Stimulated activated memory B cell treated with anti-CD40 and anti-IgM and Interleukin-4, amounts not matched to agents 10 μg/mL and 1 μg/mL and 100 μg/mL, for 72 hours (primary cell): ENCODE results near the gene VEPH1.
A peak's percentile ranks its signal among the peaks of the same experiment; 100 is the strongest.

Source experiments
- ATAC-seq: fragments of 150-1000 bp; cut with Tn5 transposase; 2 replicates; pipeline ENCODE4 v1.10.0; 2021
- H3K27ac Mint-ChIP-seq: one replicate; pipeline ENCODE4 v1.8.0; 2022; ENCODE audit warnings: mild to moderate bottlenecking, mixed read lengths
- H3K27me3 Mint-ChIP-seq: one replicate; pipeline ENCODE4 v1.8.0; 2022; ENCODE audit warnings: mixed read lengths
- H3K36me3 Mint-ChIP-seq: one replicate; pipeline ENCODE4 v1.8.0; 2022; ENCODE audit warnings: mixed read lengths
- H3K4me1 Mint-ChIP-seq: one replicate; pipeline ENCODE4 v1.8.0; 2022; ENCODE audit warnings: mixed read lengths
- H3K4me3 Mint-ChIP-seq: one replicate; pipeline ENCODE4 v1.8.0; 2022; ENCODE audit warnings: mild to moderate bottlenecking, moderate library complexity, mixed read lengths
- H3K9me3 Mint-ChIP-seq: one replicate; pipeline ENCODE4 v1.8.0; 2022; ENCODE audit warnings: mixed read lengths

The VEPH1 gene

DNA sequence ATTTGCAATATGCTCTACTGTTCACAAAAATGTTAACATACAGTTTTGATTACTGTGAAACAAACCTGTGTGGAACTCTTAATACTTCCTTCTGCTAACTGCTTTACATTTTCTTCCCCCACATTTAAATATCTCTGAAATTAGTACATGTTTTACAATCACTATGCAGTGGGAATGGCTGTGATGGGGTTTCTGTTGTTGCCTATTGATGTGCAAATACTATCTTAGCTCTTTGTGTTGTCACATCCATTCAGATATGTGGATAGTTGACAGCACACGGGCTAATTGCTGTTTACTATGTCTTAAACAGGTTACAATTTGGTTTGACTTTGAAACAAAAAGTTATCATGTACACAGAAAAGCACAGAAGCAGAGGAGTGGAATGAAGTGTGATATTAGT, 247.4 kb downstream of the VEPH1 start:
- Mint-ChIP-seq H3K27ac (no peak overlapping the region), H3K36me3 (peaks cover 4% of the 10 kb centered on the region), H3K4me3 (no peak overlapping the region), H3K9me3 (peaks cover 3% of the 10 kb centered on the region), H3K27me3 (no peaks in the 10 kb centered on the region), H3K4me1 (no peaks in the 10 kb centered on the region)
- ATAC-seq: no peak

GRCh38 chr3:157251685-157252084, 251.5 kb downstream of the VEPH1 start:
- peaks cover 6% of the 10 kb centered on the region for H3K36me3 Mint-ChIP-seq
- H3K9me3 Mint-ChIP-seq: peaks cover 3% of the 10 kb centered on the region
- H3K4me3 Mint-ChIP-seq: no peak overlapping the region
- no peak for ATAC-seq
- H3K27me3 Mint-ChIP-seq: no peaks in the 10 kb centered on the region
- no peaks in the 10 kb centered on the region for H3K4me1 Mint-ChIP-seq
- no peak overlapping the region for H3K27ac Mint-ChIP-seq

GRCh38 chr3:157249606-157250005, 253.6 kb downstream of the VEPH1 start:
- peaks cover 3% of the 10 kb centered on the region for H3K9me3 Mint-ChIP-seq
- no peak for ATAC-seq
- H3K4me3 Mint-ChIP-seq: no peak overlapping the region
- H3K27ac Mint-ChIP-seq: no peak overlapping the region
- no peaks in the 10 kb centered on the region for H3K4me1 Mint-ChIP-seq
- H3K36me3 Mint-ChIP-seq: peaks cover 6% of the 10 kb centered on the region
- H3K27me3 Mint-ChIP-seq: no peaks in the 10 kb centered on the region

DNA sequence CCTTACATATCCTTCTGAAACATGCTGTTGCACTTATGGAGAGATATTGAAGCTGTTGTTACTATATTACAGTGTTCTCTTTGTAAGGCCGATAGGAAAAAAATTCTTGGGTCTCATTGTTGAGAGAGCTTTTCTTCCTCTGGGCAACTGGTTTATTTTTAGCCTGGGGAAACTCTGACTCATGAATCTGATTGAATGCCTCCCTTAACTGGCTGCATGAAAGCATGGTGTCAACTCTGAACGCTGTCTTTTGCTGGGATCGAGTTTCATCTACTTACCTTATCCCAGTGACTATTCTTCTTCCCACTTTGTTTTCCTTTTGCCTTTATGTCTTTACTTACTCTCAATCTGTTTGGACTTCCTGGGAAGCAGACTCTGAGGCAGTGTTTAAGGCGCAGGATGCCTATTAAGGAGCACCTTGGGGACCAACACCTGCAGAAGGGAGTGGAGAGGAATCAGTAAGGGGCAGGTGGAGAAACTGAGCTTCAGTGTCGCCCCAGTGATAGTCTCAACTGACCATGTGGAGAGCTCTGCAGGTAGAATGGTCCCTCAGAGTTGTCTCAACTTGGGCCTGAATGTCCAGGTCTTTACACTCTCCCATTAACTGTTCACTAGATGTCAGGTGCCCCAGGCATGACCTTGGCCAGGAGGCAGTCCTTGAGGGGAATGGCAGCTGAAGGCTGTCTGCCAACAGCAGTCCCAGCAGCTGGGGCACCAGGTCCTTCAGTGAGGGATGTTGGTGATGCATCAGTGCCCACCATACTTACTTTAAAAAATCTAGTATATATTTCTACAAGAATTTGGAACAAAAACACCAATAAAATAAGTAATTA, 254.4 kb downstream of the VEPH1 start:
- no peaks in the 10 kb centered on the region for H3K27me3 Mint-ChIP-seq
- H3K27ac Mint-ChIP-seq: no peak overlapping the region
- ATAC-seq: peak; percentile 20
- no peaks in the 10 kb centered on the region for H3K4me1 Mint-ChIP-seq
- H3K9me3 Mint-ChIP-seq: peaks cover 3% of the 10 kb centered on the region
- peaks cover 6% of the 10 kb centered on the region for H3K36me3 Mint-ChIP-seq
- no peak overlapping the region for H3K4me3 Mint-ChIP-seq

GRCh38 chr3:157247391-157247790, 255.8 kb downstream of the VEPH1 start:
- Mint-ChIP-seq H3K27ac (no peak overlapping the region), H3K27me3 (no peaks in the 10 kb centered on the region), H3K4me1 (no peaks in the 10 kb centered on the region), H3K9me3 (peaks cover 3% of the 10 kb centered on the region), H3K36me3 (peaks cover 6% of the 10 kb centered on the region), H3K4me3 (no peak overlapping the region)
- ATAC-seq: no peak

DNA sequence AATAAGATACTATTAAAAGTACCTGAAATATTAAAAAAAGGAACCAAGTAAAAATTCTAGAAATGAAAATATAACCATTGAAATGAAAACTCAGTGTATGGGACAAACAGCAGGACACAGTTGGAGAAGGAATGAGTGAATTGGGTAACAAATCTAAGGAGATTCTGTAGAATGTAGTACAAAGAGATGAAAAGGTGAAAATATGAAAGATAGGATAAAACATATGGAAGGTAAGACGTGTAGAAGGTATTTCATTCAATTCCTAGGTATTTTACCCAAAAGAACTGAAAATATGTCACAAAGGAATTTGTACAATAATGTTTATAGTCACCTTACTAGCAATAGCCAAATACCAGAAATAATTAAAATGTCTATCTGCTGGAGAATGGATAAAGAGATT, 260.4 kb downstream of the VEPH1 start:
- Mint-ChIP-seq H3K27me3 (peaks cover 5% of the 10 kb centered on the region), H3K4me1 (peaks cover 7% of the 10 kb centered on the region), H3K36me3 (no peaks in the 10 kb centered on the region), H3K27ac (no peak overlapping the region), H3K9me3 (no peaks in the 10 kb centered on the region), H3K4me3 (no peak overlapping the region)
- ATAC-seq: no peak

DNA sequence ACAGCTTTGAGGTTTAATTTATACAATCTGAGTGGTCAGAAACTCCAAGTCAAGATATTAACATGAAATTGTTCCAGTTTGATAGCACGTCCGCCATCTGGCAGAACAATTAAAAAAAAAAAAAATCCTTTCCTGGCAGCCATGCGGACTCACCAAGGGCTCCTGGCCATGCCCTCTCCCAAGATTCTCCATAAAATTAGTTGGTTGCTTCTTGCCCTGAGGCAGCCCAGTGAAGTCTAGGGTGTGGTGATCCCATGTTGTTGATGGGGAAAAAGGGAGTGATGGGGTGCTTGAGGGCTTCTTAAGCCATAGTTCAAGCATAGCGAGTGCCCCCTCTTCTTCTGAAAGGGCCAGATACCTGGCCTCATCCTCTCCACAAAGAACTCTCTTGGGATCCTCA, 261.6 kb downstream of the VEPH1 start:
- ATAC-seq: no peak
- no peaks in the 10 kb centered on the region for H3K36me3 Mint-ChIP-seq
- peaks cover 7% of the 10 kb centered on the region for H3K4me1 Mint-ChIP-seq
- H3K9me3 Mint-ChIP-seq: no peaks in the 10 kb centered on the region
- no peak overlapping the region for H3K4me3 Mint-ChIP-seq
- H3K27ac Mint-ChIP-seq: no peak overlapping the region
- H3K27me3 Mint-ChIP-seq: peaks cover 5% of the 10 kb centered on the region

DNA sequence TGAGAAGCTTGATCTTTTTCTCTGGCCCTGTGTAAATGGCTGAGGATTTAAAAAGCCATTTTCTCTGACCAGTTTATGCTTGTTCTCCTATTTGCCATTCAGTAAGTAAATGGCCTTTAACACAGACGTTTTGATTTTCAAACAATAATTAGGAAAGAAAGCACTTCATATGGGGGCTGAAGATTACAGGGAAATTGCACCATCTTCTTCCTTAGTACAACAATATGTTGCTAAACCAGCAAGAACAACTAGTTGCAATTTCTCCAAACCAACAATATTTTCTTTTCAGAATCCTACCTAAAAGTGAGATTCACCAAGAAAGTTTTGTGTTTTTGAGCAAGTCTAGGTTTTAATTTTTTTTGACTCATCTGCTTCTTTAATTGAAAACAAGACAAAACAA, 262.8 kb downstream of the VEPH1 start:
- peaks cover 7% of the 10 kb centered on the region for H3K4me1 Mint-ChIP-seq
- H3K27ac Mint-ChIP-seq: no peak overlapping the region
- peaks cover 5% of the 10 kb centered on the region for H3K27me3 Mint-ChIP-seq
- no peaks in the 10 kb centered on the region for H3K36me3 Mint-ChIP-seq
- no peak for ATAC-seq
- H3K4me3 Mint-ChIP-seq: no peak overlapping the region
- H3K9me3 Mint-ChIP-seq: no peaks in the 10 kb centered on the region

GRCh38 chr3:157239082-157239704, 264.0 kb downstream of the VEPH1 start:
- peaks cover 7% of the 10 kb centered on the region for H3K4me1 Mint-ChIP-seq
- no peaks in the 10 kb centered on the region for H3K36me3 Mint-ChIP-seq
- peak; percentile 97 for ATAC-seq
- H3K4me3 Mint-ChIP-seq: no peak overlapping the region
- no peak overlapping the region for H3K27ac Mint-ChIP-seq
- no peaks in the 10 kb centered on the region for H3K9me3 Mint-ChIP-seq
- peaks cover 5% of the 10 kb centered on the region for H3K27me3 Mint-ChIP-seq

DNA sequence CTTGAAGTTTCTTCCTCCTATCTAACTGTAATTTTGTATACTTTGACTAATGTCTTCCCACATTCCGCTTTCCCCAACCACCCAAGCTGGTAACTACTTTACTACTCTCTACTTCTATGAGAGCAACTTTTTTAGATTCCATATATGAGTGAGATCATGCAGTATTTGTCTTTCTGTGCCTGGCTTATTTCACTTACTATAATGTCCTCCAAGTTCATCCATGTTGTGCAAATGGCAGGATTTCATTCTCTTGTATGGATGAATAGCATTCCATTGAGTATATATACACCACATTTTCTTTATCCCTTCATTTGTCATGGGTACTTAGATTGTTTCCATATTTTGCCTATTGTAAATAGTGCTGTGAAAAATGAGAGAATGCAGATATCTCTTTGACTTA, 264.8 kb downstream of the VEPH1 start:
- Mint-ChIP-seq H3K27me3 (peaks cover 5% of the 10 kb centered on the region), H3K27ac (no peak overlapping the region), H3K4me3 (no peak overlapping the region), H3K4me1 (peaks cover 7% of the 10 kb centered on the region), H3K36me3 (no peaks in the 10 kb centered on the region), H3K9me3 (no peaks in the 10 kb centered on the region)
- ATAC-seq: no peak

DNA sequence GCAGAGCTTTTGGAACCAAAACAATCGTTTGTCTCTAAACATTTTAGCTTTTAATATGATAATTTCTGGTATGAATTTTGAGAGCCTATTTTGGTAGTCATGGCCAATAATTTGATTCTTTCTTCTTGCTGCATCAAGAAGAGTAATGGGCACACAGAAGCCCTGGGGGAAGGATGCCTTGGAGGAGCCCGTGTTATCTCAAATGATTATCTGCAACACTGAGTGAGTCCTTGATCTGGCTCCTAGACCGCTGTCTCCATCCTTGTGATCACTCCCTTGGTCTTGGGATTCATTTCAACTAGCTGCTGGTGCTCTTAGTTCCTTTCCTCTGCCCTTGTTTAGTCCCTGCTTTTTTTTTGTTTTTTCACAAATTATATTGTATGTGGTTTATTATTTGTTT, 265.3 kb downstream of the VEPH1 start:
- no peak for ATAC-seq

GRCh38 chr3:157235291-157235690, 267.9 kb downstream of the VEPH1 start:
- no peak overlapping the region for H3K27ac Mint-ChIP-seq
- peaks cover 7% of the 10 kb centered on the region for H3K4me1 Mint-ChIP-seq
- no peak for ATAC-seq
- H3K27me3 Mint-ChIP-seq: peaks cover 5% of the 10 kb centered on the region
- no peaks in the 10 kb centered on the region for H3K9me3 Mint-ChIP-seq
- no peaks in the 10 kb centered on the region for H3K36me3 Mint-ChIP-seq
- no peak overlapping the region for H3K4me3 Mint-ChIP-seq

More for the DNA sequence above, 265.3 kb downstream of the VEPH1 start:
- Mint-ChIP-seq H3K36me3 (no peaks in the 10 kb centered on the region), H3K27ac (no peak overlapping the region), H3K4me1 (peaks cover 7% of the 10 kb centered on the region), H3K4me3 (no peak overlapping the region), H3K27me3 (peaks cover 5% of the 10 kb centered on the region), H3K9me3 (no peaks in the 10 kb centered on the region)

- ATAC-seq: no peak
- Mint-ChIP-seq H3K9me3 (no peaks in the 10 kb centered on the region), H3K27ac (no peak overlapping the region), H3K4me3 (no peak overlapping the region), H3K4me1 (peaks cover 2% of the 10 kb centered on the region), H3K27me3 (no peaks in the 10 kb centered on the region), H3K36me3 (no peaks in the 10 kb centered on the region)
Measured at GRCh38 chr3:157233923-157234322, 269.3 kb downstream of the VEPH1 start.

DNA sequence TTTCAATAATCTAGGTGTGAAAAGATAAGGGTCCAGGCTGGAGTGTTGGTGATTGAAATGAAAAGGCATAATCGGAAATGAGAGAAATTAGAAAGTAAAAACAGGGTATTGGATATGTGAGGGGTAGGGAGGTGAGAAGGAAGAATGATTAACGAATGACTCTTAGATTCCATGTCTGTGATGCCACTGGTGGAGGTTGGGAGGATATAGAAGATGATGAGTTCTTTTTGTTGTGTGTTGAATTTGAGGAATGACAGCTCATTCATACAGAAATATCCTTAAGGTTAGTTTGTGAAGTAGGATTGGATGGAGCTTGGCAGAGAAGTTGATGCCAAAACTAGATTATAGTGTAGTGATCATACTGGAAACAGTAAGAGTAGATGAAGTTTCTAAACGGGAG, 271.1 kb downstream of the VEPH1 start:
- H3K4me1 Mint-ChIP-seq: no peaks in the 10 kb centered on the region

DNA sequence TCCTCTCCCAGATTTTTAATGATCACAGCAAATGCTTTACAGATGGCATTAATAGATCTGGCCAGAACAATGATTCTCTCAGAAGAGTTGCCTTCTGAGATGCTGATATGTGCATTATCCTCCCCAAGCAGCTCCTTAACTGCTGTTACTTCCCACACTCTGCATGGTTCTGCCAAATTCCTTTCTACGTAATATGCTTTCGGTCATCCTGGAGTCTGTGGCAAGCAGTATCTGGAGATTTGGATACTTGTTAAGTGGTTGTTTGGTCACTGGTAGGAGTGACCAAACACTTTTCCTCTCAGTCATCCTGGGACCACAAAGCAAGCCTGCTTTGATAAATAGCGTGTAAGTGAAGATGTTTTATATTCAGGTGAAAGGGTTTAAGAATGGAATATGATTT, 272.1 kb downstream of the VEPH1 start:
- ATAC-seq: no peak
- Mint-ChIP-seq H3K27me3 (no peaks in the 10 kb centered on the region), H3K27ac (no peak overlapping the region), H3K4me1 (peaks cover 2% of the 10 kb centered on the region), H3K36me3 (no peaks in the 10 kb centered on the region), H3K4me3 (no peak overlapping the region), H3K9me3 (no peaks in the 10 kb centered on the region)

More for the DNA sequence above, 271.1 kb downstream of the VEPH1 start:
- ATAC-seq: no peak
- Mint-ChIP-seq H3K4me3 (no peak overlapping the region), H3K27me3 (no peaks in the 10 kb centered on the region), H3K27ac (no peak overlapping the region), H3K9me3 (no peaks in the 10 kb centered on the region), H3K36me3 (no peaks in the 10 kb centered on the region)
